Right ventricle myocardium inferior (tissue), 1 donor: ENCODE data around the gene ITPK1. TPM values are rescaled to one million over a fixed set of nuclear protein-coding genes. Genes with fewer than 3 reads are reported as not detected.
"Not testable (repeated sequence)": the region's sequence is repeated elsewhere in the genome, so short reads cannot be mapped to it uniquely, and the experiment has no call there.

Experiments
- ATAC-seq: fragments of 200-7000 bp; cut with Tn5 transposase; one replicate; pipeline ENCODE4 v1.9.1; 2020; ENCODE audit warnings: mild to moderate bottlenecking, moderate library complexity
- DNase-seq: peaks from one replicate; pipeline ENCODE4 v3.0.0; 2021; ENCODE audit errors: missing footprints
- intact Hi-C: fragments of 100-400 bp; cut with DNase I; formaldehyde crosslinking; loops from one replicate; pipeline ENCODE4 v1.11.0; 2022
- long read RNA-seq: library from polyadenylated mRNA; unstranded; transcript quantifications from one replicate; pipeline ENCODE4 v2.0.0, GENCODE V29; 2021
- total RNA-seq: library from RNA; stranded (reverse); fragmentation: NEBNext Ultra II Directional; extraction: Animal tissue kit (Norgen Biotek cat#: 25700); gene quantifications from one replicate; pipeline ENCODE4 v1.2.1, GENCODE V29; 2021
- donor health status: DM: no; HTN: yes; CAD: no; lungs with severe emphysema.

The ITPK1 gene
- total RNA-seq: 123 TPM
- long read RNA-seq, full-length matches to known transcripts: 86 of 183 reads
- long read RNA-seq, partial matches to known transcripts: 83 of 183 reads
- long read RNA-seq, other reads (novel, unspliced or antisense): 14 of 183 reads

GRCh38 chr14:93115821-93116675, at the start of gene ITPK1:
ITPK1 (minus strand) TSS chr14:93115925; CDS start chr14:93115163, 762 bp downstream.
- DNase-seq: peak; percentile 85
- peak; percentile 43 for ATAC-seq
- intact Hi-C loops: loop anchor here (1.0 to 2.0 kb wide), 4 partner anchors 73 to 163 kb away; no protein-coding TSS in a partner anchor

DNA sequence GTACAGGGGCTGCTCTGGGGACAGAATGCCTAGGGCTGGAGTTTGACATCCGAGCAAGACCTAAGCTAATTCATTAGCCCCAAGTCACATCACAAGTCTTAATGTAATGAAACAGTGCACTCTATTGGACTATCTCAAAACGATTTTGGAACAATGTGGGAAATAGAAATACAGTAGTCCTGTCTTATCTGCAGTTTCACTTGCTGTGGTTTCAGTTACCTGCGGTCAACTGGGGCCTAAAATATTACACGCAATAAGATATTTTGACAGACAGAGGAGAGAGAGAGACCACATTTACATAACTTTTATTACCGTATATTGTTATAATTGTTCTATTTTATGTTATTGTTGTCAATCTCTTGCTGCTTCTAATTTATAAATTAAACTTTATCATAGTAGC, 47.8 kb upstream of the ITPK1 start:
- DNase-seq: no peak
- ATAC-seq: no peak
- intact Hi-C loops: no loop called here

GRCh38 chr14:93161411-93161940, 45.8 kb upstream of the ITPK1 start:
- no peak for DNase-seq
- no peak for ATAC-seq
- intact Hi-C loops: no loop called here

- intact Hi-C loops: no loop called here
- DNase-seq (no peak), ATAC-seq (no peak)
Observed at GRCh38 chr14:93160353-93160801, 44.7 kb upstream of the ITPK1 start.

DNA sequence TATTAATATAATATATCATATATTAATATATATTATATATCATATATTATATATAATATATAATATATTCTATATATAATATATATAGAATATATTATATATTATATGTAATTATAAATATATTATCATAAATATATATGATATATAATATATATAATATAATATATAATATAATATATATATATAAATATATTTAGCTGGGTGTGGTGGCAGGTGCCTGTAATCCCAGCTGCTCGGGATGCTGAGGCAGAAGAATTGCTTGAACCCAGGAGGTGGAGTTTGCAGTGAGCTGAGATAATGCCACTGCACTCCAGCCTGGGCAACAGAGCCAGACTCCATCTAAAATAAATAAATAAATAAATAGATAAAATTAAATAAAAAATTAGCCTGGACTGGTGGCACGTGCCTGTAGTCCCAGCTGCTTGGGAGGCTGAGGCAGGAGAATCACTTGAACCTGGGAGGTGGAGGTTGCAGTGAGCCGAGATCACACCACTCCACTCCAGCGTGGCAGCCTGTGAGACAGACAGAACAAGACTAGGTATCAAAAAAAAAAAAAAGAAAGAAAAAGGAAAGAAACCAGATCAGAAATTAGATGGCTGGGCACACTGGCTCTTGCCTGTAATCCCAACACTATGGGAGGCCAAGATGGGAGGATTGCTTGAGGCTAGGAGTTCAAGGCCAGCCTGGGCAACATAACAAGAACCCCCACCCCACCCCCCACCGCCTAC, 44.1 kb upstream of the ITPK1 start:
- DNase-seq, ATAC-seq, intact Hi-C loops: not testable (repeated sequence)

- DNase-seq, ATAC-seq, intact Hi-C loops: not testable (repeated sequence)
Observed at GRCh38 chr14:93158349-93158748, 42.6 kb upstream of the ITPK1 start.

- ATAC-seq (no peak), DNase-seq (no peak)
- intact Hi-C loops: no loop called here
Observed at GRCh38 chr14:93156693-93157369, 41.1 kb upstream of the ITPK1 start.

GRCh38 chr14:93155667-93156066, 39.9 kb upstream of the ITPK1 start:
- DNase-seq (no peak), ATAC-seq (no peak)
- intact Hi-C loops: no loop called here

- intact Hi-C loops: no loop called here
- ATAC-seq: no peak
- no peak for DNase-seq
Observed at GRCh38 chr14:93153121-93153520, 37.4 kb upstream of the ITPK1 start.

DNA sequence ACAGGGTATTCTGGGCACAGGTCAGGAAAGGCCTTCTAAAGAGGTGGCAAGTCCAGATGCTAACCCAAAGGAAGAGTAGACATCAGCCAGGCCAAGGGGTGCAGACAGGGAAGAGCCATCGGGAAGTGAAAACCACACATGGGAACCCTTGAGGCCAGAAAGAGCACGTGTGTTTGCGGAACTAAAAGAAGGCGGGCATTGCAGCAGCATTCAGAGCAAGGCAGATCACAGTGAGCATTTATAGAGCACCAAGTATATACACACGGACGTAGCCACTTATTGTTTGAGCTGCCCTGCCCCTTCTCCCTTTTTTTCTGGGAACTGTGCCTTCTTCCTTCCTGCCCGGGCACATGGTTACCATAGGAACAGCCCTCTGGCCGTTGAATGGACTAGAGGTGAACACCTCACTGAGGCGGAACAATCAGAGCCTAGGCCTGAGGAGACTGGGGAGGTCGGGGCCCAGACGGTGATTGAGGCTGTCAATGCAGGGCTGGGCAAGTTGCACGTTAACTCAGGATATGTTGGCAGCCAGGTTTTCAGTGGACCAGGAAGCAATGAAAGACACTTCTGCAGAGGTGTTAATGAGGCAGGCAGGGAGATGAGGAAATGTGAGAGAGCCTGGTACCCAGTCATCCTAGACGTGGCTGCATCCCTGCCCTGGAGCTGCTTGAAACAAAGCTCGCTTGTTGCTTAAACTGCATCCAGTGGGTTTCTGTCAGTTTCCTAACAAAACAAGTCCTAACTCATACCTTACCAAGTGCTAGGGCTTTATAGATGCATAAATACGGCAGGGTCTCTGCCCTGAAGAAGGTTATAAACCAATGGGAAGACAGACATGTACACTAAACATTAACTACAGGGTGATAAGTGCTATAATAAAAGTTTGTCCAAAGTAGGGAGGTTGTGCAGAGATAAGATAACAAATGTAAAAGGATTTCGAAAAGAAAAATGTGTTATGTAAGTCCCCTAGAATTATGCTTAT, 34.8 kb upstream of the ITPK1 start:
- DNase-seq (no peak), ATAC-seq (peak; percentile 37)
- intact Hi-C loops: no loop called here

DNA sequence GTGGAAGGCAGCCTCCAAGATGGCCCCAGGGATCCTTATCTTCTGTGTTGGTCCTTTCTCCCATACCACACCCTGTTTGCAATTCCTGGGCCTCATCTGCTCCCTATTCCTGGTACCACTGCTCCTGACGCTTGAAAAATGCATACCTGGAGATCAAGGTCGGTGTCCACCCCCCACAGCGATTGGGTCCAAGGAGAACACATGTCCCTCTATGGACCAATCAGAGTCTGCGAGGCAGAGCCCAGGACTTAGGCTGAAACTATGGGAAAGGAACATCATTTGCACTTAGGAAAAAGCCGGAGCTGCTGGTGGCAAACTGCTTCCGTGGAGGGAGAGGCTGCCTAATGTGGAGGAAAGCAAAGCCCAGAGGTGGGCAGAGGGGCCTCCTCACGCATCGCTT, 33.3 kb upstream of the ITPK1 start:
- intact Hi-C loops: no loop called here
- DNase-seq (no peak), ATAC-seq (no peak)

GRCh38 chr14:93146119-93146518, 30.4 kb upstream of the ITPK1 start:
- intact Hi-C loops: no loop called here
- no peak for DNase-seq
- ATAC-seq: no peak

GRCh38 chr14:93142854-93143652, 27.3 kb upstream of the ITPK1 start:
- DNase-seq (no peak), ATAC-seq (no peak)
- intact Hi-C loops: no loop called here

GRCh38 chr14:93137864-93138263, 22.1 kb upstream of the ITPK1 start:
- peak; percentile 73 for ATAC-seq
- intact Hi-C loops: loop anchor here (2.0 kb wide), 1 partner anchor 257 kb away; no protein-coding TSS in a partner anchor
- peak; percentile 77 for DNase-seq

- intact Hi-C loops, ATAC-seq, DNase-seq: not testable (repeated sequence)
Observed at GRCh38 chr14:93136508-93136907, 20.8 kb upstream of the ITPK1 start.

DNA sequence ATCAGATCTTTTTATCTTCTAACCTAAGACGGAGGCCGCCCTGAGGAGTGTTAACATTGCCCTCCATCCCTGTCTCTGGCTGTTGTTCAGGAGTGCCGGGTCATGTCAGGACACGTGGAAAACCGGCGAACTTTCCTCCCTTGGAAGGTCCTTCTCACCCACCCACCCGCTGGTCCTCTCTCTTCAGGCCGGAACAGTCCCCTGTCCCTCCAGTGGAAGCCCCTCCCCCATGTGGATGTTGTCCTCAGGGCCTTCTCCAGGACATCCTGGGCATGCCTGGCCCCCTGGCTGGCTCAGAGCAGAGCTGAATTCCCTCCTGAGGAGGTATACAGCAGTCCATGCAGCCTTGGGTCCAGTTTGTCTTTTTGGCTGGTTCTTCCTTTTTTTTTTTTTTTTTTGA, 20.3 kb upstream of the ITPK1 start:
- DNase-seq (no peak), ATAC-seq (no peak)
- intact Hi-C loops: no loop called here

DNA sequence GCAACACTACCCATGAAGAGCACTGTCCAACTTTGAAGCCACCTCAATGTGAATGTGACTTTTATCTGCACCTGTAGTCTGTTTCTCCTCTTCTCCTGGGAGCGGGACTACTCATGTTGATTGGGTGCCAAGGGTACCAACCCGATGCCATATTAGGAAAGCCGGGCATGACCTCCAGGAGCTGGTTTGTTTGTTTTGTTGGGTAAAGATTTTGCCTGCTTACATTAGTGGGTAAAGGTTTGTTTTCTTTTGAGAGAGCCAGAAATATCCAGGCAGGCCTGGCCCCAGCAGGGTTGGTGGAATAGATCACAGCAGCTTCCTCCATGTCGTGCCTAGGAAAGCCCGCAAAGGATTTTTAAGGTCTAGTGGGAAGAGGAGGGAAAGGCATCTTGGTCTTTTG, 19.7 kb upstream of the ITPK1 start:
- intact Hi-C loops: no loop called here
- DNase-seq: no peak
- ATAC-seq: no peak
